ENCODE measurements around the gene FCGR1A.
"Not testable (repeated sequence)": the region's sequence is repeated elsewhere in the genome, so short reads cannot be mapped to it uniquely, and the experiment has no call there.

DNA sequence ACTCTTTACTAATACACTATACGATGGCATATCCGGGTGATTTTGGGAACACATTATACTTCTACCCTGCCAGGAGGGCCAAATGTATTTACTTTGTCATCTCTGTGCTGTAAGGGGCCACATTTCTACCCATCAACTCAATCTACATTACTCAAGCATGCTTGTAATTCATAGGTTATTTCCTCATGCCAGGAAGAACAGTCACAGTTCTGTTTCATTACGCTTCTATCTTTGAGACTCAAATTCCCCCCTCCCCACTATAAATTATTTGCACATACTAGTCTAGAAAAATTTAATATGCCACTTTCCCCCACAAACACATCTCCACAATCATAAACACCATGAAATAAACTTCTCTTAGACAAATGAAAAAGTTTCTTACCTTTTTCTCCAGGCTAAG is 19.1 kb downstream of the FCGR1A start:
- not testable (repeated sequence) for TF ChIP-seq POLR2A, TAF1, POLR2AphosphoS5, SPI1 (IDR thresholded peaks at IDR 0.05; ENCODE audit: low read depth, low read length)
